Calu3 (cell line): ENCODE data around the gene C9. TPM values are rescaled to one million over a fixed set of nuclear protein-coding genes. Genes with fewer than 3 reads are reported as not detected.
"Not testable (repeated sequence)": the region's sequence is repeated elsewhere in the genome, so short reads cannot be mapped to it uniquely, and the experiment has no call there.

Experiments
- BruUV-seq: library from RNA; stranded (reverse); fragments of 400-500 nt; replicated peaks from 2 replicates; lab custom pipeline; 2021; lab: Mats Ljungman, UMichigan
- CTCF ChIA-PET: fragments of 300-600 bp; sonication (Branson Sonifier 250); formaldehyde crosslinking; loops from one replicate; lab custom pipeline; 2022; ENCODE audit warnings: antibody characterized with exemption; lab: Charles Lee
- DNase-seq: peaks from one replicate; pipeline ENCODE4 v3.0.0; 2022
- H3K27ac Mint-ChIP-seq: one replicate; pipeline ENCODE4 v1.8.0; 2022; ENCODE audit warnings: mixed read lengths; ENCODE audit not compliant: unreplicated experiment
- H3K27me3 Mint-ChIP-seq: one replicate; pipeline ENCODE4 v1.8.0; 2022; ENCODE audit warnings: mixed read lengths; ENCODE audit not compliant: unreplicated experiment
- H3K36me3 Mint-ChIP-seq: one replicate; pipeline ENCODE4 v1.8.0; 2022; ENCODE audit warnings: mild to moderate bottlenecking, moderate library complexity, mixed read lengths; ENCODE audit not compliant: insufficient read depth, unreplicated experiment
- H3K4me1 Mint-ChIP-seq: one replicate; pipeline ENCODE4 v1.8.0; 2022; ENCODE audit warnings: mild to moderate bottlenecking, low read depth, mixed read lengths; ENCODE audit not compliant: unreplicated experiment
- H3K4me3 Mint-ChIP-seq: one replicate; pipeline ENCODE4 v1.8.0; 2022; ENCODE audit warnings: mild to moderate bottlenecking, low read depth, moderate library complexity, mixed read lengths; ENCODE audit not compliant: unreplicated experiment
- H3K9me3 Mint-ChIP-seq: one replicate; pipeline ENCODE4 v1.8.0; 2022; ENCODE audit warnings: low read depth, mixed read lengths; ENCODE audit not compliant: unreplicated experiment
- intact Hi-C: fragments of 100-400 bp; cut with micrococcal nuclease; formaldehyde crosslinking; loops from one replicate; pipeline ENCODE4 v1.10.0; 2022; ENCODE audit not compliant: unreplicated experiment
- total RNA-seq: library from RNA; stranded (reverse); gene quantifications from 2 replicates; pipeline ENCODE4 v1.2.3, GENCODE V29; 2022
- TF ChIP-seq, protein P1 (sequence below): fragments of 200-600 bp; IDR thresholded peaks from one replicate; pipeline ENCODE4 v1.8.0; 2022; ENCODE audit warnings: antibody characterized with exemption; ENCODE audit not compliant: unreplicated experiment

The C9 gene
- total RNA-seq, 1 experiment from 2014 or later: not detected

DNA sequence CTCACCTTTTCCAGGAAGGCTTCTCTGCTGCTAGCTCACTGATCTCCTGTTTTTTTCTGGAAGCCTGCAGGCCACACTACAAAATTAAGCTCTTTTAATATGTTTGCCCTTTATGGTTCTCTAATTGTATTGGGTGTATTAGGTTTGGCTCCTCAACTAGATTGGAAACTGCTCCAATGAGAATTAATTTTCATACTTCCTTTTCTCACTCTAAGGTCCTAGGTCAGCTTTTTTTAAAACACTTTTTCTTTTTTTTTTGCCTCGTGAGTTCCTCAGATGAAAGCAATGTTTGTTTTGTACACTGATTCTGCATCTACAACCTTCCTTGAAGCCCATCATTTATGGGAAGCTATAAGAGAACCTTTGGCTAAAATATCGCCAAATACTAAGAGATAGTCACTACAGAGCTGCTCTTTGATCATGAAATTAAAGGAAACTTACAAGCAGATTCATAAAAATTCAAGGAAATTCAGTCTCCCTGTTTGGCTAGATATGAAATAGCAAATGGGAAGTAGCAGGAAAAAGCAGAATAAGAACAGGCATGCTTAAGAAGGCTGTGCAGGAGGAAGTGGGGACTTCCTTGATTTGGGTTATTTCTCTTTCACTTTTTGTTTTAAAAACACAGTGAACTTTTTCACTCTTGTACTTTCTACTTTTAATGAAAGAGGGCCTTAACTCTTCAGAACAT, 89.8 kb downstream of the C9 start:
- Mint-ChIP-seq H3K27me3 (no peaks in the 10 kb centered on the region), H3K36me3 (no peaks in the 10 kb centered on the region), H3K4me3 (no peak overlapping the region), H3K27ac (peak overlapping the region; percentile 70), H3K9me3 (peaks cover 5% of the 10 kb centered on the region), H3K4me1 (peaks cover 16% of the 10 kb centered on the region)
- CTCF ChIA-PET: interaction anchor here (1.7 to 1.9 kb wide), 2 partner anchors 9 to 57 kb away, joined by 4 to 8 read pairs; no protein-coding TSS in a partner anchor
- DNase-seq: no peak
- TF ChIP-seq, protein P1, sequence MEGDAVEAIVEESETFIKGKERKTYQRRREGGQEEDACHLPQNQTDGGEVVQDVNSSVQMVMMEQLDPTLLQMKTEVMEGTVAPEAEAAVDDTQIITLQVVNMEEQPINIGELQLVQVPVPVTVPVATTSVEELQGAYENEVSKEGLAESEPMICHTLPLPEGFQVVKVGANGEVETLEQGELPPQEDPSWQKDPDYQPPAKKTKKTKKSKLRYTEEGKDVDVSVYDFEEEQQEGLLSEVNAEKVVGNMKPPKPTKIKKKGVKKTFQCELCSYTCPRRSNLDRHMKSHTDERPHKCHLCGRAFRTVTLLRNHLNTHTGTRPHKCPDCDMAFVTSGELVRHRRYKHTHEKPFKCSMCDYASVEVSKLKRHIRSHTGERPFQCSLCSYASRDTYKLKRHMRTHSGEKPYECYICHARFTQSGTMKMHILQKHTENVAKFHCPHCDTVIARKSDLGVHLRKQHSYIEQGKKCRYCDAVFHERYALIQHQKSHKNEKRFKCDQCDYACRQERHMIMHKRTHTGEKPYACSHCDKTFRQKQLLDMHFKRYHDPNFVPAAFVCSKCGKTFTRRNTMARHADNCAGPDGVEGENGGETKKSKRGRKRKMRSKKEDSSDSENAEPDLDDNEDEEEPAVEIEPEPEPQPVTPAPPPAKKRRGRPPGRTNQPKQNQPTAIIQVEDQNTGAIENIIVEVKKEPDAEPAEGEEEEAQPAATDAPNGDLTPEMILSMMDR: no peak
- no TSS peak for BruUV-seq
- intact Hi-C loops: loop anchor here (2.0 kb wide), 2 partner anchors 18 to 56 kb away; partner anchors contain the start of gene FYB1

DNA sequence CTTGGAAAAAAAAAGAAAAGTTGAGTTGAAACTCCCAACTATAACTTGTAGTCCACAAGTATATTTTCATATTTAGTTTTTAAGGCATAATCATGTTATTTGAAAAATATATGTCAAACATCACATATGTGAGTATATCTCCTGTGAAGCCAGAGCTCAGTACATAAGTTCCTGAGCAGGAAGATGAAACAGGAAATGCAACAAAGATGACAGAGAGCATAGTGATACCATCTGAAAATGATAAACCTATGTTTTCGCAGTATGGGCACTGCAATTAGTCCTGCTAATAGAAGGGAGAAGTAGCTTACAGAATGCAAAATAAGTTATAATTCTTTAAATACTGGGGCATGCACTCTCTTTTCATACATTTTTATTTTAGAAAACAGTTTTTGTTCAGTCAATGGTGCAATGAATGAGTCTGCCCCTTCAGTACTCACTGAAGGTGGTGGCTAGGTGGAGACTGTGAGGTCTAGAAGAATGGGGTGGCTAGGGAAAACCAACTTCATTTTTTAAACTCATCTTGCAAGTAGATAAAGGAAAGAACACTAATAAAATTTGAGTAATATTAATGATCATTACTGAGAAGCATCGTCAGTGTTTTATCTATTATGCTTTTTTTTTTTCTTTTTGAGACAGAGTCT, 90.9 kb downstream of the C9 start:
- Mint-ChIP-seq H3K4me1 (peaks cover 16% of the 10 kb centered on the region), H3K27ac (no peak overlapping the region), H3K9me3 (peaks cover under 1% of the 10 kb centered on the region), H3K36me3 (no peaks in the 10 kb centered on the region), H3K27me3 (no peaks in the 10 kb centered on the region), H3K4me3 (no peak overlapping the region)
- intact Hi-C loops: no loop called here
- no TSS peak for BruUV-seq
- TF ChIP-seq, protein P1: no peak
- no peak for DNase-seq
- CTCF ChIA-PET: interaction anchor here (1.7 to 1.9 kb wide), 2 partner anchors 10 to 56 kb away, joined by 4 to 8 read pairs; no protein-coding TSS in a partner anchor

DNA sequence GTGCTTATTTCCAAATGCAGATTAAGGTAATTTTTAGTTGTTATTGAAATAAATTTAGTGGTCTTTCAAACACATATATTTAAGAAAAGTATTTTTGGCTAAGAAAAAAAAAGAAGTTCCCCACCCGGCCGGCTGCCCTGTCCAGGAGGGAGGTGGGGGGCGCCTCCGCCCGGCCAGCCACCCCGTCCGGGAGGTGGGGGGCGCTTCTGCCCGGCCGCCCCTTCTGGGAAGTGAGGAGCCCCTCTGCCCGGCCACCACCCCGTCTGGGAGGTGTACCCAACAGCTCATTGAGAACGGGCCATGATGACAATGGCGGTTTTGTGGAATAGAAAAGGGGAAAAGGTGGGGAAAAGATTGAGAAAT, 91.4 kb downstream of the C9 start:
- peaks cover 16% of the 10 kb centered on the region for H3K4me1 Mint-ChIP-seq
- CTCF ChIA-PET, H3K9me3 Mint-ChIP-seq, intact Hi-C loops, H3K27me3 Mint-ChIP-seq, H3K36me3 Mint-ChIP-seq, DNase-seq, H3K27ac Mint-ChIP-seq, BruUV-seq, H3K4me3 Mint-ChIP-seq: not testable (repeated sequence)

DNA sequence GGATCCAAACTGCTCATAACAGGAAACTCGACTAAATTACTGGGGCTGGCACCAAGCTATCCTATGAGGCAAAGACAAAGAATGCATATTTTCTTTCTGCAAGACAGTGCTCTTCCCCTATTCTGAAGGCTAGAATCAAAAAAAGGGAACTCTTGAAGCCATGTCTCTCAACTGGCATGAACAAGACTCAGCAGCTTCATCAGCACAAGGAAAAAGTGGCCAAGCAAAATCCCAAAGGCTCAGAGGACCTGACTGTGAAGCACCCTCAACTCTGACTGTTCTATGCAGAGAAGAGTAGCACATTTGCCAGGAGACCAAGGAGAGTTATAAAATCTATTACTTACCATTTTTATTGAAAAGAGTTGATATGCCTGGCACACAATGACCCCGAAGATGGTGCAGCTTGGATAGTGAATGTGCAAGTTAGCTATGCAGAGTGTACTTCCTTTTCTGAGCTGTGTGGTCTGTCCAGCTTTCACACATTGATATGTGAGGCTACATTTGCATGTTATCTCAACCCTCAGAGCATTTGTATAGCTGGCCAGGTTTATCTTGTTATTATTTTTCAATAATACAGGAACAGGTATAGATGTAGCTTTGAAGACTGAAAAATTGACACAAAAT, 94.0 kb downstream of the C9 start:
- intact Hi-C loops: no loop called here
- Mint-ChIP-seq H3K27me3 (no peaks in the 10 kb centered on the region), H3K27ac (no peak overlapping the region), H3K9me3 (no peaks in the 10 kb centered on the region), H3K4me3 (no peak overlapping the region), H3K36me3 (no peaks in the 10 kb centered on the region), H3K4me1 (peaks cover 16% of the 10 kb centered on the region)
- no TSS peak for BruUV-seq
- TF ChIP-seq, protein P1: no peak
- no peak for DNase-seq
- CTCF ChIA-PET: interaction anchor here (0.6 to 1.6 kb wide), 2 partner anchors 9 to 13 kb away, joined by 3 read pairs; no protein-coding TSS in a partner anchor
